Heart right ventricle (tissue), 16 donors: ENCODE results near the gene CEP104. TPM values are rescaled to one million over a fixed set of nuclear protein-coding genes. Genes with fewer than 3 reads are reported as not detected.

Source experiments
- ATAC-seq, 8 donors: fragments of 200-7000 bp; cut with Tn5 transposase; one replicate each; pipeline ENCODE4 v1.9.1; 2020; ENCODE audit warnings: mild to moderate bottlenecking in 8 of 8, moderate library complexity in 8 of 8, moderate number of reproducible peaks in 1 of 8
- DNase-seq, 2 donors: peaks; one replicate each; pipeline ENCODE4 v3.0.0-alpha.2; 2020
- H3K27ac ChIP-seq, 10 donors: fragments of 200-600 bp; sonication (generic) in 2 of 10; one replicate each; pipeline versions ENCODE4 v1.5.0 to v1.8.0; 2020 to 2022; ENCODE audit warnings: mild to moderate bottlenecking in 3 of 10
- H3K27me3 ChIP-seq, 7 donors: fragments of 200-600 bp; one replicate each; pipeline ENCODE4 v1.8.0; 2021 to 2022; ENCODE audit warnings: mild to moderate bottlenecking in 2 of 7
- H3K36me3 ChIP-seq, 9 donors: fragments of 200-600 bp; sonication (generic) in 1 of 9; one replicate each; pipeline versions ENCODE4 v1.5.0 to v1.8.0; 2020 to 2022; ENCODE audit warnings: mild to moderate bottlenecking in 2 of 9
- H3K4me1 ChIP-seq, 9 donors: fragments of 200-600 bp; sonication (generic) in 1 of 9; one replicate each; pipeline versions ENCODE4 v1.5.0 to v1.8.0; 2020 to 2022; ENCODE audit warnings: mild to moderate bottlenecking in 4 of 9
- H3K4me3 ChIP-seq, 10 donors: fragments of 200-600 bp; sonication (generic) in 2 of 10; one replicate each; pipeline versions ENCODE4 v1.5.0 to v1.8.0; 2020 to 2022; ENCODE audit warnings: mild to moderate bottlenecking in 7 of 10, moderate library complexity in 2 of 10
- H3K9me3 ChIP-seq, 11 donors: fragments of 200-600 bp in 10 of 11; sonication (generic) in 2 of 11; one replicate each; pipeline versions ENCODE4 v1.5.0 to v1.8.0; 2013 to 2022; ENCODE audit warnings: mild to moderate bottlenecking in 2 of 11, control low read depth in 1 of 11, moderate library complexity in 1 of 11
- WGBS, 2 donors: extraction: QIAGEN DNeasy Blood & Tissue Kit; methylation state at CpG; one replicate each; pipeline ENCODE4 v1.1.7; 2013; ENCODE audit warnings: inconsistent platforms in 1 of 2; 5-methylcytosine and 5-hydroxymethylcytosine counted together
- intact Hi-C, 10 donors: fragments of 100-400 bp; cut with DNase I; formaldehyde crosslinking; loops; one replicate each; pipeline versions ENCODE4 v1.11.1 to v1.14.2; 2022
- polyA plus RNA-seq, 2 donors: library from polyadenylated mRNA; stranded (reverse); fragments of 200-250 nt; gene quantifications; one replicate each; pipeline ENCODE4 v1.2.3, GENCODE V29; 2013
- total RNA-seq, 10 donors: library from RNA; stranded (reverse); fragmentation: NEBNext Ultra II Directional in 3 of 10; extraction: Animal tissue kit (Norgen Biotek cat#: 25700) in 3 of 10; gene quantifications; one replicate each; pipeline versions ENCODE4 v1.2.1 to v1.2.4, GENCODE V29; 2021 to 2023
- TF ChIP-seq, protein P1 (sequence below), 9 donors: fragments of 200-600 bp; sonication (generic) in 2 of 9; IDR thresholded peaks; one replicate each; pipeline versions ENCODE4 v1.5.0 to v1.8.0; 2021 to 2022; ENCODE audit warnings: antibody characterized with exemption in 9 of 9, mild to moderate bottlenecking in 5 of 9, moderate library complexity in 1 of 9
- donor health status: Arrhythmogenic right ventricular cardiomyopathy.
- donor health status: ischemic (EF 13 %, LVEDD 7.1; RV severe dilation, severe dysfunction).
- donor health status: healthy with polysubstance abuse.
- donor health status: DM: no; HTN: yes; CAD: no.
- donor health status: DM: no; HTN: no; CAD: no.
- donor health status: ischemic (EF 25% LVEDD 6.9; RV normal size, moderate dysfunction).
- donor health status: ischemic (EF 25% LVEDD 5.7; RV mildly dilated, moderate dysfunction).
- donor health status: healthy.
- donor health status: DM: yes; HTN: yes; CAD: no.
- donor health status: Ischemic cardiomyopathy.
- donor health status: ischemic (EF 35%, LVEDD 5.7; RV mildly dilated, moderate dysfunction).
- donor health status: nonischemic (EF 11% LVEDD 7.7; RV severe dilation, severe dysfunction).
- donor health status: DM: yes; HTN: yes; CAD: no.
- donor health status: PGD.
- donor health status: ischemic (EF 29% LVEDD 5.4; RV normal size, mild dysfunction).
- donor health status: nonischemic (EF 23%, LVEDD 6.1; RV moderate dilation, normal function).

CEP104 gene
- total and polyA plus RNA-seq, 12 donors = 4.9 to 42.9 (median 27.2) TPM

DNA sequence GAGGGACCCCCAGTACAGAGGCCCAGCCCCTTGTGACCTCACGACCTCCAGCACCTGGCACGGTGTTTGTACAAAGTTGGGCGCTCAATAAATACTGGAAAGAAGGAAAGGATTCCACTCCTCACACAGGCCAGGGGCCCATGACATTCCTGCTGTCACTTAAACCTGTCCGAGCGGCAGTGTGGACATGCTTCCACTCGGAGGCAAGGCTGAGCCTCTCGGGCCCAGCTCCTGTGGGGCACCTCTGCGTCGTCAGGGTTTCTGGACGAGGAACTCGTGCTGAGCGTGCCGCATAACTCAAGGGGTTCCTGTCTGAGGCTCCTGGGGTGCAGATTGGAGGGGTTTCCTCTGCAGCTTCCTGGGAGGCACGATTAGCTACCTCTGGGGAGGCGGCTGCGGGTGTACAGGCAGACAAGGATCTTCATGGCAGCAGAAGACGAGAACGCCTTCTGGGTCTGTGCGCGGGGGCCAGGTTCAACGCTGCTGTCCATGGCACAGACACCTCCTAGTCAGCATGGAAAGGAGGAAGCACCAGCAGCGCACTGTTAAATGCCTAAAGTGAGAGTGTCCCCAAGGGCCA lies 88.1 kb downstream of the CEP104 start:
- no peak overlapping the region for H3K4me3 ChIP-seq
- H3K27ac ChIP-seq = no peak overlapping the region
- H3K4me1 ChIP-seq = peaks cover 9 to 29% (median 18%) of the 10 kb centered on the region in 9 donors
- H3K9me3 ChIP-seq = no peaks in the 10 kb centered on the region
- no peaks in the 10 kb centered on the region for H3K36me3 ChIP-seq
- 86 to 89% methylated on average over 22 of the region's 22 CpGs for WGBS, 2 donors
- TF ChIP-seq, protein P1, sequence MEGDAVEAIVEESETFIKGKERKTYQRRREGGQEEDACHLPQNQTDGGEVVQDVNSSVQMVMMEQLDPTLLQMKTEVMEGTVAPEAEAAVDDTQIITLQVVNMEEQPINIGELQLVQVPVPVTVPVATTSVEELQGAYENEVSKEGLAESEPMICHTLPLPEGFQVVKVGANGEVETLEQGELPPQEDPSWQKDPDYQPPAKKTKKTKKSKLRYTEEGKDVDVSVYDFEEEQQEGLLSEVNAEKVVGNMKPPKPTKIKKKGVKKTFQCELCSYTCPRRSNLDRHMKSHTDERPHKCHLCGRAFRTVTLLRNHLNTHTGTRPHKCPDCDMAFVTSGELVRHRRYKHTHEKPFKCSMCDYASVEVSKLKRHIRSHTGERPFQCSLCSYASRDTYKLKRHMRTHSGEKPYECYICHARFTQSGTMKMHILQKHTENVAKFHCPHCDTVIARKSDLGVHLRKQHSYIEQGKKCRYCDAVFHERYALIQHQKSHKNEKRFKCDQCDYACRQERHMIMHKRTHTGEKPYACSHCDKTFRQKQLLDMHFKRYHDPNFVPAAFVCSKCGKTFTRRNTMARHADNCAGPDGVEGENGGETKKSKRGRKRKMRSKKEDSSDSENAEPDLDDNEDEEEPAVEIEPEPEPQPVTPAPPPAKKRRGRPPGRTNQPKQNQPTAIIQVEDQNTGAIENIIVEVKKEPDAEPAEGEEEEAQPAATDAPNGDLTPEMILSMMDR (IDR thresholded peaks at IDR 0.05) = no peak
- peaks cover 0 to 23% (median 10%) of the 10 kb centered on the region in 7 donors for H3K27me3 ChIP-seq
- intact Hi-C loops = no loop called here
- ATAC-seq (no peak), DNase-seq (no peak)

DNA sequence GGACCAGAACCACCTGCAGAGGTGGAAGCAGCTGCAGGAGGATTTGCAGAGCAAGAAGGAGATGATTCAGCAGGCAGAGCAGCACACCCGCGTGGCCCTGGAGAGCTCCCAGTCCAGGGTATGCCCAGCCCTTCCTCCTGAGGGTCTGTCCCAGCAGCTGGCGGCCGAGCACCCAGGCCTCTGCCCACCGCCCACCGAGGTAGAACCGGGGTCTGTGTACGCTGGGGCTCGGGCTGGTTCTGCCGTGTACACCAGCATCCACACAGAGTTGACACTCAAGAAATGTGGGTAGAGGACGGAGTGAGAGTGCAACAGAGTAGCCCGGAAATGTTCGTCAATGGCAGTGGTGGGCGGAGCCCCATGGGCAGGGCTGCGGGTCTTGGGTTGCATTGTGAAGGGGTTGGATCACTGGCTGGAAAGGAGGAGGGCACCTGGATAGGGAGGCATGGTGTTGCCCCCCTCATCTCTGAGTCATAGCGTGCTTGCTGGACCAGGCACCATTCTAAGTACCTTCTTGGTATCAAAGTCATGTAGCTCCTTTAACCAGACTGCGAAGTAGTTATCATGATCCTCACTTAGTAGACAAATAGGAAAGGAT lies 89.6 kb downstream of the CEP104 start:
- TF ChIP-seq, protein P1 (IDR thresholded peaks at IDR 0.05) = no peak
- no peak overlapping the region for H3K4me3 ChIP-seq
- intact Hi-C loops = no loop called here
- peaks cover 5 to 16% (median 9%) of the 10 kb centered on the region in 9 donors for H3K4me1 ChIP-seq
- WGBS, 2 donors = 87 to 88% methylated on average over 17 of the region's 17 CpGs
- ATAC-seq (no peak), DNase-seq (no peak)
- no peaks in the 10 kb centered on the region for H3K36me3 ChIP-seq
- H3K27me3 ChIP-seq = peaks cover 0 to 37% (median 20%) of the 10 kb centered on the region in 7 donors
- H3K9me3 ChIP-seq = no peaks in the 10 kb centered on the region
- H3K27ac ChIP-seq = no peak overlapping the region

DNA sequence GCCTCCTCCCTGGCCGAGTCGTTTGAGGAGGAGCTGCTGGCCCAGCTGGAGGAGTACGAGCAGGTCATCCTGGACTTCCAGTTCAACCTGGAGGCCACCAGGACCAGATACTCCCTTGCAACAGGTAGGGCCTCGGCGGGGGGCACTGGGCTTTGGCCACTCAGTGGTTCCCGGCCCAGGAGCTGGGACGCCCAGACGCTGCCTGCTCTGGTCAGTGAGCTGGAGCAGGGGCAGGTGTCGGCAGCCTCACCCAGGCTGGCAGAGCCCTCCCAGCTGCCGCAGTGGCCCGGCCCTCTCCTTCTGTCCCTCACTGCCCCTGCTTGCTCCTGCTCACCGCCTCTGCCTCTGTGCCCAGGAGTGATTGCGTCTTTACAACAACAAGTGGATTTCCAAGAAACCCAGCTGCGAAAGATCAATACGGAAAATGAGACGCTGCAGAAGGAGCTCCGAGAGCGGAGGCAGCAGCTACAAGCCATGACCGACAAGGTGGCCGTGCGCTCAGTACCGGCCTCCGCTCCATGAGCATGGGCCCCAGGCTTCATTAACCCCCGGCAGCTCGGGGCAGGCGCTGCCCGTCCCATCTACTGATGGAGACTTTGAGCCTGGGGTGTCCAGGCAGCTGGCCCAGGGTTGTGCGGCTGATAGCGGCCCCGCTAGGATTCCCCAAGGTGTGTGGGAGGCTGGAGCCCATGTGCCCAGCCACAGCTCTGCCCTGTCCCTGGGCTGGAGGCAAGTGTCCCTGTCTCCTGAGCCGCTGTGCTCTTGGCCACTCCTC lies 93.5 kb downstream of the CEP104 start:
- H3K27me3 ChIP-seq = peaks cover 0 to 56% (median 26%) of the 10 kb centered on the region in 7 donors
- no peaks in the 10 kb centered on the region for H3K36me3 ChIP-seq
- intact Hi-C loops = no loop called here
- H3K4me1 ChIP-seq = no peaks in the 10 kb centered on the region
- TF ChIP-seq, protein P1 (IDR thresholded peaks at IDR 0.05) = no peak
- DNase-seq = no peak
- peaks cover 0 to 10% (median 0%) of the 10 kb centered on the region in 11 donors for H3K9me3 ChIP-seq
- ATAC-seq = no peak
- no peak overlapping the region for H3K27ac ChIP-seq
- WGBS, 2 donors = 74 to 80% methylated on average over 31 of the region's 31 CpGs
- no peak overlapping the region for H3K4me3 ChIP-seq

DNA sequence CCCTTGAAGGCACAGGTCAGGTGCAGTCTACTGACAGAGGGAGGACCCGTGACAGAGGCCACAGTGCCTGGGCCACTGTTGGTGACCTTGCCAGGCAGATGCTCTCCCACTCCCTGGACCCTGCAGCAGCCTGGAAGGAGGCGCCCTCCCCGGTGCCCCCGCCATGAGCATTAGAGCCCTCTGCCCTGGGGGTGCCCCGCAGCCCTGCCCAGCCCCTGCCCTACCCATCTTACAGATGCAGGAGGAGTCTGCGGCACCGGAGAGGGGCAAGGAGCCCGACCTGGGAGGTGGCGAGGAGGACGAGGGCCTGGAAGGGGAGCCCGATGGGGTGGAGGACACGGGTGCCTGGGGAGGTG lies 94.2 kb downstream of the CEP104 start:
- DNase-seq (no peak), ATAC-seq (peak in 1 of 8 donors; percentile 48)
- Histone ChIP-seq H3K9me3 (peaks cover 0 to 10% (median 0%) of the 10 kb centered on the region in 11 donors), H3K36me3 (no peaks in the 10 kb centered on the region), H3K4me3 (no peak overlapping the region), H3K4me1 (no peaks in the 10 kb centered on the region), H3K27me3 (peaks cover 0 to 58% (median 26%) of the 10 kb centered on the region in 7 donors), H3K27ac (no peak overlapping the region)
- WGBS, 2 donors = 76 to 77% methylated on average over 12 of the region's 12 CpGs
- intact Hi-C loops = no loop called here
- TF ChIP-seq, protein P1 (IDR thresholded peaks at IDR 0.05) = no peak
